IMR-90 (cell line): ENCODE measurements around the gene PPP1R1A. TPM values are rescaled to one million over a fixed set of nuclear protein-coding genes. Genes with fewer than 3 reads are reported as not detected.

Source experiments
- ATAC-seq: fragments of 200-7000 bp; cut with Tn5 transposase; 2 replicates; pipeline ENCODE4 v1.9.1; 2020; ENCODE audit warnings: low read depth, mild to moderate bottlenecking, moderate library complexity
- BruUV-seq: library from RNA; stranded (reverse); fragments of 400-500 nt; replicated peaks from 2 replicates; lab custom pipeline; 2021; lab: Mats Ljungman, UMichigan
- CTCF ChIA-PET: fragments of 300-600 bp; formaldehyde crosslinking; extraction: SDS; loops from one replicate; lab custom pipeline; 2021; ENCODE audit warnings: antibody characterized with exemption; lab: Yijun Ruan, JAX
- POLR2A ChIA-PET: fragments of 300-600 bp; sonication (Branson Sonifier 250); formaldehyde crosslinking; loops from one replicate; lab custom pipeline; 2022; ENCODE audit warnings: antibody characterized with exemption; ENCODE audit not compliant: unreplicated experiment; lab: Charles Lee
- DNase-seq: peaks from one replicate; pipeline ENCODE4 v3.0.0; 2013
- H2AFZ ChIP-seq: replicated peaks from 2 replicates; pipeline ENCODE3; 2013; ENCODE audit warnings: low read length, mild to moderate bottlenecking; ENCODE audit not compliant: poor library complexity
- H2AK5ac ChIP-seq: 2 replicates; pipeline ENCODE4 v1.6.1; 2013; ENCODE audit warnings: low read depth, low read length, inconsistent platforms
- H2AK9ac ChIP-seq: replicated peaks from 2 replicates; pipeline ENCODE3; 2013; ENCODE audit warnings: mild to moderate bottlenecking, low read depth, low read length, moderate library complexity; ENCODE audit not compliant: poor library complexity
- H2BK120ac ChIP-seq: 2 replicates; pipeline ENCODE4 v1.6.1; 2013; ENCODE audit warnings: low read depth, low read length, inconsistent platforms
- H2BK15ac ChIP-seq: 3 replicates; pipeline ENCODE4 v1.6.1; 2013; ENCODE audit warnings: low read depth, low read length, inconsistent platforms
- H2BK20ac ChIP-seq: 2 replicates; pipeline ENCODE4 v1.6.1; 2013; ENCODE audit warnings: low read depth, mild to moderate bottlenecking, inconsistent platforms, low read length, moderate library complexity
- H2BK5ac ChIP-seq: 2 replicates; pipeline ENCODE4 v1.6.1; 2013; ENCODE audit warnings: mild to moderate bottlenecking, low read depth, low read length, inconsistent platforms; ENCODE audit not compliant: poor library complexity, severe bottlenecking
- H3K14ac ChIP-seq: replicated peaks from 2 replicates; pipeline ENCODE4 v1.6.1; 2013; ENCODE audit warnings: low read depth, low read length, inconsistent platforms
- H3K18ac ChIP-seq: 2 replicates; pipeline ENCODE4 v1.6.1; 2013; ENCODE audit warnings: low read depth, low read length, control low read depth
- H3K23ac ChIP-seq: 2 replicates; pipeline ENCODE4 v1.6.1; 2013; ENCODE audit warnings: low read depth, low read length, inconsistent platforms
- H3K27ac ChIP-seq: 2 replicates; pipeline ENCODE4 v1.5.1; 2013; ENCODE audit warnings: mild to moderate bottlenecking, control low read depth, low read length; ENCODE audit not compliant: insufficient read depth
- H3K27me3 ChIP-seq: 2 replicates; pipeline ENCODE4 v1.6.1; 2013; ENCODE audit warnings: low read length; ENCODE audit not compliant: control insufficient read depth, insufficient read depth
- H3K36me3 ChIP-seq: 2 replicates; pipeline ENCODE4 v1.6.1; 2013; ENCODE audit warnings: low read length, mixed read lengths; ENCODE audit not compliant: control insufficient read depth, insufficient read depth
- H3K4ac ChIP-seq: 2 replicates; pipeline ENCODE4 v1.6.1; 2013; ENCODE audit warnings: low read depth, low read length, inconsistent platforms
- H3K4me1 ChIP-seq: 2 replicates; pipeline ENCODE4 v1.6.1; 2013; ENCODE audit warnings: low read length, mixed read lengths; ENCODE audit not compliant: control insufficient read depth, insufficient read depth
- H3K4me2 ChIP-seq: 2 replicates; pipeline ENCODE4 v1.6.1; 2013; ENCODE audit warnings: low read depth, mild to moderate bottlenecking, control low read depth, low read length, moderate library complexity
- H3K4me3 ChIP-seq: 2 replicates; pipeline ENCODE4 v1.5.1; 2013; ENCODE audit warnings: low read depth, mild to moderate bottlenecking, control low read depth, low read length, moderate library complexity; ENCODE audit not compliant: insufficient read depth
- H3K56ac ChIP-seq: 2 replicates; pipeline ENCODE4 v1.6.1; 2013; ENCODE audit warnings: low read length, inconsistent platforms; ENCODE audit not compliant: insufficient read depth; ENCODE audit errors: extremely low read depth
- H3K79me1 ChIP-seq, 2 experiments: 2 replicates each; pipeline ENCODE4 v1.6.1; 2013; ENCODE audit warnings: low read length in 2 of 2, inconsistent platforms in 1 of 2, low read depth in 1 of 2
- H3K9ac ChIP-seq: 2 replicates; pipeline ENCODE4 v1.6.1; 2013; ENCODE audit warnings: low read depth, low read length, control low read depth
- H3K9me1 ChIP-seq: 2 replicates; pipeline ENCODE4 v1.6.1; 2013; ENCODE audit warnings: low read length, inconsistent platforms; ENCODE audit not compliant: insufficient read depth
- H3K9me3 ChIP-seq: 2 replicates; pipeline ENCODE4 v1.6.1; 2013; ENCODE audit warnings: low read length; ENCODE audit not compliant: control insufficient read depth, insufficient read depth
- H4K20me1 ChIP-seq: 2 replicates; pipeline ENCODE4 v1.6.1; 2013; ENCODE audit warnings: low read length, inconsistent platforms; ENCODE audit not compliant: insufficient read depth
- H4K5ac ChIP-seq: 2 replicates; pipeline ENCODE4 v1.6.1; 2013; ENCODE audit warnings: mild to moderate bottlenecking, low read depth, low read length, control low read depth
- H4K8ac ChIP-seq, 2 experiments: 2 replicates each; pipeline ENCODE4 v1.6.1; 2013; ENCODE audit warnings: low read depth in 2 of 2, low read length in 2 of 2, control low read depth in 1 of 2, inconsistent platforms in 1 of 2
- H4K91ac ChIP-seq: 2 replicates; pipeline ENCODE4 v1.6.1; 2013; ENCODE audit warnings: low read depth, low read length, inconsistent platforms; ENCODE audit not compliant: insufficient read depth
- BHLHE40 ChIP-seq: fragments of 150-350 bp; IDR thresholded peaks from 2 replicates; pipeline ENCODE4 v1.6.1; 2016; ENCODE audit warnings: mild to moderate bottlenecking, low read depth, low read length
- CEBPB ChIP-seq: IDR thresholded peaks from 2 replicates; pipeline ENCODE4 v1.6.1; 2012; ENCODE audit warnings: low read depth, low read length, improper control_type of control experiment
- CHD1 ChIP-seq: IDR thresholded peaks from 2 replicates; pipeline ENCODE4 v1.6.1; 2012; ENCODE audit warnings: low read depth, low read length, improper control_type of control experiment
- FOS ChIP-seq: fragments of 150-350 bp; IDR thresholded peaks from 2 replicates; pipeline ENCODE4 v1.6.1; 2016; ENCODE audit warnings: low read depth, low read length
- MAZ ChIP-seq: IDR thresholded peaks from 2 replicates; pipeline ENCODE4 v1.6.1; 2012; ENCODE audit warnings: low read depth, mild to moderate bottlenecking, low read length, improper control_type of control experiment, moderate library complexity, borderline replicate concordance
- NFE2L2 ChIP-seq: fragments of 150-350 bp; IDR thresholded peaks from 2 replicates; pipeline ENCODE4 v1.6.1; 2016; ENCODE audit warnings: low read depth, mild to moderate bottlenecking, low read length
- WGBS, 2 experiments: methylation state at CpG; one replicate each; pipeline versions ENCODE4 v1.1.5 to v1.1.7; 2013; ENCODE audit warnings: missing lambda C conversion rate in 2 of 2; ENCODE audit not compliant: insufficient read length in 1 of 2; ENCODE audit errors: extremely low coverage in 2 of 2; 5-methylcytosine and 5-hydroxymethylcytosine counted together
- dilution Hi-C: fragments of 300-500 bp; cut with HindIII; formaldehyde crosslinking; loops from one replicate; pipeline ENCODE4 v1.14.3; 2018; ENCODE audit warnings: low sequenced_read_pairs; ENCODE audit not compliant: unreplicated experiment
- in situ Hi-C: fragments of 300-500 bp; cut with MboI; formaldehyde crosslinking; loops from 3 replicates; pipeline ENCODE4 v1.14.3; 2019; ENCODE audit warnings: low sequenced_read_pairs, inconsistent platforms, mixed read lengths
- intact Hi-C: fragments of 100-400 bp; cut with micrococcal nuclease; formaldehyde crosslinking; loops from 2 replicates; pipeline ENCODE4 v1.10.0; 2022
- polyA plus RNA-seq, 3 experiments: library from polyadenylated mRNA; depleted of rRNA; stranded (reverse); fragments of >200 nt; gene quantifications; 2 replicates each; pipeline ENCODE4 v1.2.3, GENCODE V29; 2012; ENCODE audit warnings: low replicate concordance in 1 of 3
- total RNA-seq: library from RNA; depleted of rRNA; stranded (reverse); fragments of >200 nt; gene quantifications from 2 replicates; pipeline ENCODE4 v1.2.3, GENCODE V29; 2012
- TF ChIP-seq, protein P1 (sequence below): fragments of 150-350 bp; IDR thresholded peaks from 2 replicates; pipeline ENCODE4 v1.6.1; 2017; ENCODE audit warnings: mild to moderate bottlenecking, antibody characterized with exemption, low read length, low read depth
- TF ChIP-seq, protein P2 (sequence below): conservative IDR thresholded peaks from 2 replicates; pipeline ENCODE4 v1.5.1; 2012; ENCODE audit warnings: mild to moderate bottlenecking, low read depth, low read length, improper control_type of control experiment

PPP1R1A gene
- total and polyA plus RNA-seq, 2 of the 4 experiments (the other 2 are of a cell fraction): not detected

DNA sequence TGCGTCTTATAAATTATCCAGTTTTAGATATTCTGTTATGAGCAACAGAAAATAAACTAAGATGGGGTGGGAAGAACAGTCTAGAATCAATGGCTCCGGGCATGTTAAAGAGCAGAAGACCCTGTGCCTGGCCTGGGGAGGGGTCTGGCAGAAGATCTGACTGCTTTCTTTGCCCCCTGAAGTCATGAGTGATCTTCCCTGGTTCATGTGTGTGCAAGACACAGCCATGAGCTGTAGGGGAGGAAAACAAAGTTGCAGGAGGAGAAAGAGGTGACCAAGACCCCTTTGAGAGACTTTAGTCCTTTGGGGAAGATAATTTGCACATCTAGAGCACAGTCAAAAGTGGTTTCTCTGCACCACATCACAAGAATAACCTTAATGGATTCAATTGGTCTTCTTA is 41.5 kb upstream of the PPP1R1A start:
- H2BK15ac ChIP-seq: no peak overlapping the region
- no peak overlapping the region for H2AK9ac ChIP-seq
- no peak overlapping the region for H3K9ac ChIP-seq
- ChIA-PET CTCF (no interaction called here), POLR2A (no interaction called here)
- H4K91ac ChIP-seq: no peak overlapping the region
- in situ Hi-C loops: no loop called here
- no peaks in the 10 kb centered on the region for H3K9me1 ChIP-seq
- no peak overlapping the region for H2BK20ac ChIP-seq
- no peak overlapping the region for H2BK5ac ChIP-seq
- no peaks in the 10 kb centered on the region for H3K4me1 ChIP-seq
- no peak overlapping the region for H3K4ac ChIP-seq
- dilution Hi-C loops: no loop called here
- no peak overlapping the region for H3K56ac ChIP-seq
- intact Hi-C loops: no loop called here
- BruUV-seq: no TSS peak
- no peak overlapping the region for H3K4me3 ChIP-seq
- TF ChIP-seq MAZ: no peak
- no peak for TF ChIP-seq BHLHE40
- no peak for TF ChIP-seq NFE2L2
- TF ChIP-seq, protein P1, sequence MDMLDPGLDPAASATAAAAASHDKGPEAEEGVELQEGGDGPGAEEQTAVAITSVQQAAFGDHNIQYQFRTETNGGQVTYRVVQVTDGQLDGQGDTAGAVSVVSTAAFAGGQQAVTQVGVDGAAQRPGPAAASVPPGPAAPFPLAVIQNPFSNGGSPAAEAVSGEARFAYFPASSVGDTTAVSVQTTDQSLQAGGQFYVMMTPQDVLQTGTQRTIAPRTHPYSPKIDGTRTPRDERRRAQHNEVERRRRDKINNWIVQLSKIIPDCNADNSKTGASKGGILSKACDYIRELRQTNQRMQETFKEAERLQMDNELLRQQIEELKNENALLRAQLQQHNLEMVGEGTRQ: no peak
- no peak for TF ChIP-seq CEBPB
- TF ChIP-seq, protein P2, sequence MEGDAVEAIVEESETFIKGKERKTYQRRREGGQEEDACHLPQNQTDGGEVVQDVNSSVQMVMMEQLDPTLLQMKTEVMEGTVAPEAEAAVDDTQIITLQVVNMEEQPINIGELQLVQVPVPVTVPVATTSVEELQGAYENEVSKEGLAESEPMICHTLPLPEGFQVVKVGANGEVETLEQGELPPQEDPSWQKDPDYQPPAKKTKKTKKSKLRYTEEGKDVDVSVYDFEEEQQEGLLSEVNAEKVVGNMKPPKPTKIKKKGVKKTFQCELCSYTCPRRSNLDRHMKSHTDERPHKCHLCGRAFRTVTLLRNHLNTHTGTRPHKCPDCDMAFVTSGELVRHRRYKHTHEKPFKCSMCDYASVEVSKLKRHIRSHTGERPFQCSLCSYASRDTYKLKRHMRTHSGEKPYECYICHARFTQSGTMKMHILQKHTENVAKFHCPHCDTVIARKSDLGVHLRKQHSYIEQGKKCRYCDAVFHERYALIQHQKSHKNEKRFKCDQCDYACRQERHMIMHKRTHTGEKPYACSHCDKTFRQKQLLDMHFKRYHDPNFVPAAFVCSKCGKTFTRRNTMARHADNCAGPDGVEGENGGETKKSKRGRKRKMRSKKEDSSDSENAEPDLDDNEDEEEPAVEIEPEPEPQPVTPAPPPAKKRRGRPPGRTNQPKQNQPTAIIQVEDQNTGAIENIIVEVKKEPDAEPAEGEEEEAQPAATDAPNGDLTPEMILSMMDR: no peak
- no peak for TF ChIP-seq CHD1
- no peak for TF ChIP-seq FOS
- H3K79me1 ChIP-seq: no peaks in the 10 kb centered on the region
- H3K4me2 ChIP-seq: no peak overlapping the region
- no peaks in the 10 kb centered on the region for H3K9me3 ChIP-seq
- H3K27me3 ChIP-seq: no peaks in the 10 kb centered on the region
- H3K23ac ChIP-seq: no peak overlapping the region
- no peak overlapping the region for H2AK5ac ChIP-seq
- H3K27ac ChIP-seq: no peak overlapping the region
- no peak overlapping the region for H2AFZ ChIP-seq
- H3K14ac ChIP-seq: no peak overlapping the region
- H3K18ac ChIP-seq: no peak overlapping the region
- H4K8ac ChIP-seq: no peak overlapping the region
- 0% methylated on average over 1 of the region's 2 CpGs; no CpG with 5 or more reads in 1 of the 2 experiments for WGBS, 2 experiments
- no peak overlapping the region for H2BK120ac ChIP-seq
- no peak for DNase-seq
- no peak for ATAC-seq
- no peak overlapping the region for H4K5ac ChIP-seq
- no peaks in the 10 kb centered on the region for H3K36me3 ChIP-seq
- H4K20me1 ChIP-seq: no peaks in the 10 kb centered on the region
